GM21786 (cell line): Measurements from ENCODE around the gene MMD.
"Not testable (repeated sequence)": the region's sequence is repeated elsewhere in the genome, so short reads cannot be mapped to it uniquely, and the experiment has no call there.

Source experiments
- ATAC-seq: cut with Tn5 transposase; IDR thresholded peaks from one replicate; pipeline ENCODE4 v1.9.1; 2021; ENCODE audit not compliant: unreplicated experiment

MMD gene

DNA sequence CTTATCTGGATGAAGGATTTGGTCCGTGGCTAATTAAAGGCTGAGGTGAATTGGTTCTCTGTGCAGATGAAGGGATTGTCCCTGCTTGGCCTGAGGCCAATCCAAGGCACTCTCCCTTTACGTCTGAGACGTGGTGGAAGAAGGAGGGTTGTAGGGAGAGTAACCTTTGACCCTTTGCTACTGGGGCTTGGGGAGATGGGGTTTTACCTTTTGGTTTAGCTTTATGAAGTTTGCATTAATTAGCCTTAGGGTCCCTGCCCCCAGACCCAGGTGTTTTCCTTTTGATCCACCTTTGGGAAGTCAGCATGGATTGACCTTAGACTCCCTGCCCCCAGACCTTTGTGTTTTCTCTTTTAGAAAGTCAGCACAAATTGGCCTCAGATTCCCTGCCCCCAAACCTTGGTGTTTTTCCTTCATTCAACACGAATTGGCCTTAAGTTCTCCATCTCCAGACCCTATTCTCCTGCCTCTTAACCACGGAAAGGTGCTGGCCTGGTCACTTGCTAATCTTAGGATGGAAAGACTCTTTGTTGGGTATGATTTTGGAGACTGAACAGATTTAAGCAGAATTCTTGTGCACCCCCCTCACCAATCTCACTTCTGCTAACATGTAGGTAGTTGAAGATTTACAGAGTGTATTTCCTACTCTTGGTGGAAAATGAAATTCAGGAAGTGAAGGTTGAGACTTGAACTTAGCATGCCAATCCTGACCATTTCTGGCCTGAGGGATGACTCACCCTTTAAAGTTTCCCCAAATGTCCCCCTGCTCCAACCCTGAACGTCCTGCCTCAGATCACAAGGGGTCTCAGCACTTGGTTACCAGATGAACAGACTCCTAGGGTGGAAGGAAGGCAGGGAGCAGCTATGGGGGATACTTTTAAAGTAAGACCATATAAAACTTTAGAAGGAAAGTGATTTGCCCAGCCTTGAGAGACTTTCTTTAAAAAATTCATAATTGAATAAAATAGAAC is 23.1 kb upstream of the MMD start:
- peak; percentile 88 for ATAC-seq

- ATAC-seq: no peak
Observed at GRCh38 chr17:55443904-55444303, 22.3 kb upstream of the MMD start.

DNA sequence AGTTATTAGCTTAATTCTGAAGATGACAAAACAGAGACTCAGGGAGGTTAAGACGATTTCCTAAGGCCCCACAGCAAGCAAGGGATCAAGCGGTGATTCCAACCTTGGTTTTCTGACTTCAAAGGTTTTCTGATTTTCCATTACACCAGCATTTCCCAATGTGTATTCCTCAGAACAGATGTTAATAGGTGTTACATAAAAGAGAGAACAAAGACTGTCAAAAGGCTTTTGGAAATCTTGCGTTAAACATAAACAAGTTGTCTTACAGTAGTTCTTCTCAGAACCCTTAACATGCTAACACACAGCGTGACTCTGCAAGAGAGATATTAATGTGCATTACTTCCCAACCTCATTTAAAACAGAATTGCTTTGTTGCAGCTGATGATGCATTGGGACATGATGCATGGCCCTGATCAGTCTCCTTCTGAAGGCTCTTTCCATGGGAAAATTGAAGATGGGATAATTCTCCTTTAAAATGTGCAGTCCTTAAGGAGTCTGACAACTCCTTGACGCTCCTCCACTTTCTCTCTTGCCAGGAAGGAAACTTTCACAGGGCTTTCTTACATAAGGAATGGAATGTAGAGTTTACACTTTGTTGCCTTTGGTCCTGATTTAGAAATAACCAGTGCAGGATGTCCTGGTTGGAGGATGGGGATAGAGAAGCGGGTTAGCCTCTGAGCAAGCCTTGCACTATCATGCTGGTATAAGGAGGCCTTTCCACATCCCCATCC is 21.5 kb upstream of the MMD start:
- no peak for ATAC-seq

DNA sequence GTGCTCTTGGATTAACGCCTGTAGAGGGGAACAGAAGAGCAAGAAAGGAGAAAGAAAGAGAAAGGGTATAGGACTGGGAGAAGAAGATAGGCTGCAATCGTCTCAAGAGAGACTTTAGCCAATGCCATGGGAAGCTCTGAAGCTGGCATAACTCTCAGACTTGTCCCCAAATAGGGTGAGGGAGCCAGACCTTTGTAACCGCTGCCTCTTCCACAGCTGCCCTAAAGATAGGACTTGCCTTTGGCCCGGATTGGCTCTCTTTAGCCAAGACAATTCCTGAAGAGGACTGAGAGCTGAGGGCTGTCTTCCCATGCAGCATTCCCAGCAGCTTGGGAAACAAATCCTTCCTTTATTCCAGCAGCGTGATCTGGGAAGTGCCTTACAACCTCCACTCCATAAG is 20.8 kb upstream of the MMD start:
- no peak for ATAC-seq

- no peak for ATAC-seq
Observed at GRCh38 chr17:55441544-55441943, 19.9 kb upstream of the MMD start.

GRCh38 chr17:55440391-55440790 is 18.8 kb upstream of the MMD start:
- ATAC-seq: no peak

DNA sequence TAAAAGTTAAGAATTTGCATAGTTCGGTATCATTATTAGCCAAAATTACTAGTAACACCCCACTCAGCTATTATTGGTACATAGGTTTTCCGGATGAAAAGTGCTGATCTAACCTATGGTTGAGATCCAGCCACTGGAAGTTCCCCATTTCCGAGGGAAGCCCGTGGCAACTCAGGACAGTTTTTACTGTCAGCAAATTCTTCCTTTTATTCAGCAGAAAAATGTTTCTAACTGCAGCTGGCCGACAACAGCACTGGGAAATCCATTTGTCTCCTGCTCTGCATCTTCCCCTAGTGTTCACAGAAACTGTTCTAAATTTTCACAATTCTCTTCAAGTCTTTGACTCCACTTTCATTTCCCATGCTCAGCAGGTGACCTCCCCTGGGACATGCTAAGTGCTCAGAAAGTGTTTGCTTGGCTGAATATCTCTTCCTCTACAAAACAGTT is 15.5 kb upstream of the MMD start:
- peak; percentile 74 for ATAC-seq

DNA sequence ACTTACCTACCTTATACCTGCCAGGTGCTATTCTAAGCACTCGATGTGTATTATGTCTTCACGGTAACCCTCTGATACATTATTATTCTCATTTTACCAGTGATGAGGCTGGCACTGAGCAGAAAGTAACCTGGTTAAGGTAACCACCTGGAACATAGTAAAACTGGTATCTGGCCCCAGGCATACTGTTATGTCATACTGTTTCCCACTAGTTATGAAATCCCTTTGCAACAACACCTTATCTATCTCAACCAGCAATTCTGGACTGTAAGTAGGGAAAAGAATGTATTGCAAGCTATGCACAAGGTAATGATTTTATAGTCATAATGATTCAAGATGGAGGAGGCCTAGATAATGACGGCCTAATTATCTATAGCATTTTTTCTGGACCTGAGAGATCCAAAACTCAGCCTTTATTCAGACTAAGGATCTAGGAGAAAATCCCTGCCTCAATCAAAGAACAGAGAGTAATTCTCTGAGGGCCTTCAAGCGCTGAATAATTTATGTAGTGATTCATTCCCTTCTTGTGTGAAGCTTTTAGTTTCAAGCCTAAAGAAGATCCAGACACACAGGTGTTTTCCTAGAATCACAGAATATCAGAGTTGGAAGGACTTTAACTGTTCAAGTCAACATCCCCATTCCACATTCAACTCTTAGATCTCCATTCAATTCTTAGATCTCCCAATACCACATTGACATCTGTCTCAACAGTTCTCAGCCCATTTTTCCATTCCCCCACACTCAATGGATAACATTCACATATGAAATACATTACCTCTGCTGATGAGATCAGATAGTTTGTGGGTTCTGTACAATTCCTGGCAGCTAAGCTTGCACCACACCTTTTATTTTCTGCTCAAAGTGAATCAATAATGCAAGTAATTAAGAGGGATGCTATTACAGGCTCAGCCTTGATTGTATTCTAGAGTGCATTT is 14.9 kb upstream of the MMD start:
- no peak for ATAC-seq

- no peak for ATAC-seq
Observed at GRCh38 chr17:55435408-55435807, 13.8 kb upstream of the MMD start.

- no peak for ATAC-seq
Observed at GRCh38 chr17:55434721-55435120, 13.1 kb upstream of the MMD start.

DNA sequence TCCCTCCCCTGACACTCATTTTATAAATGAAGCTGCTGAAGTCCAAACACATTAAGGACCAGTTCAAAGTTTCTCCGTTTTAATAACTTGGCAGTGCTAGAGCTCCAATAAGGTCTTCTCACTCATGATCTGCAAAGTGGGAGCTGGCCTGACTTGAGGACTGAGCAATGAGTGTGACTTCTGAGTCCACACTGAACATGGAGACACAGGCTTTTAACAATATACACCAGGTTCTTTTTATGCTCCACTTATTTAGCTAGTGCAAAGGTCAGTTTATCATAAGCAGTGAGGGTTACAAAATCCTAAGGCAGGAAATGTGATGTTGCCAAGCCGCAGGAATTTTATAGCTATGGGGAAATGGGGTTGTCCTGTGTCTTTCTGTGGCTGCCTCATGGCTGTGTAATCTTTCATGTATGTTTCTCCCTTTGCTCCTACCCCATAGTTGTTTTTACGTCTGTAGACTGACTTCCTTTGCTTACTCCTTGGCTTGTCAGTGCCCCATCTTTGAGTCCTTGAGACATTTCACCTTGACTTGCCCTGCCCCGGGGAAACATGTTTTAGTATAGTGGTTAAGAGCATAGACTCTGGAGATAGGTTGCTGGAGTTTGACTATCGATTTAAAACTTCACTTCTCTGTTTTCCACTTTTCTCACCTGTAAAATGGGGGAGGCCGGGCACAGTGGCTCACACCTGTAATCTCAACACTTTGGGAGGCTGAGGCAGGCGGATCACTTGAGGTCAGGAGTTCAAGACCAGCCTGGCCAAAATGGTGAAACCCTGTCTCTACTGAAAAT is 12.2 kb upstream of the MMD start:
- no peak for ATAC-seq

DNA sequence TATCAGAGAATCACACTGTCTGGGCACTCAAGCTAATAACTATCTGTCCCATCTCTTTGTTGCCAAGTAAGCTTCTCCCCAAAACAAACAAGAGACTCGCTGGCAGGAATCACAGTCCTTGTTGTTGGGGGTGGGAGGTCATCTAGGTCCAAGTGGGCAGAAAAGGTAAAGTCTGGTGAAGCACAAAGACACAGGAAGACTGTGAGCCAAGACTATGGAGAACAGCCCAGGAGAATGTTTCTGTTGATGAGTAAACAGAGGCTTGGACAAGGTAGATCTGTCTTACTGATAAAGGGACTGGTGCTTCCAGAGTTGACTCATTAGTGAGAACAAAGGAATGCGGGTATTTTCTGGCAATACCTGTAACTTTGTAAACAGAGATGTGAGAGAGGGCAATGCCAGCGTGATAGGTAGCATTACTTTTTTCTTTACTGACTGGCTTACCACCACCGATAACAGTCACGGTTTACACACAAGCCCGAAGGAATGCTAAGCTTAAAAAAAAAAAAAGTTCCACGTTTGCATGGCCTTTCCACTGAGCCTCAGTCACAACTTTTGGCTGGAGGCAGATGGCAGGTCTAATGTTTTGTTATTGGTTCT is 11.5 kb upstream of the MMD start:
- ATAC-seq: no peak

DNA sequence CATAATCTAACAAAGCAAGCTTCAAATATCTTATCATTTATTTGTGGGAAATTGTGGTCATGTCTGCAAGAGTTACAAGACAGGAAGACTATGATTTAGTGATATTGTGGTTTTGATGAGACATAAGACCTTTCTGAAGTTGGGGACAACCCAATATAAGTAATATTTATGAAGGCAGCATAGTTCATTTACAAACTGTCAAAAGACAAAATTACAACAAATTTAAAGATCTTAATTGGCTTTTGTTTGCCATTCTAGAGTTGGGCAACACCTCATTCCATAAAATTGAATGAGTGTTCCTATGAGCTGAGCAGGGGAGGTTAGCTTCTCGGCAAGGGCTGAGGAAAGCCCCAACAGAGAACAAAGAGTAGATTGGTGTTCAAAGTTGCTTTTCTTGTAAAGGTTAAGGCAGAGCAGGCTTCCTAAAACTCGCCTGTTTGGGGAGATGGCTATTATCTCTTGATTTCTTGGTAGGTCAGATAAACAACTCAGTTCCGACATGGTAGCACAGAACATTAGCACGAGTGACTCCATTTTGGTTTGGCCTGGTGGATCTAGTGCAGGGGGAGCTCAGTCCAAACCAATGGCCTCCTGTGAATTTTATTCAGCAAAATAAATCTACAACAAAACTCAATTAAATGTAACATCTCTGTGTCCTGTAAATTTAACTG is 10.9 kb upstream of the MMD start:
- no peak for ATAC-seq

- not testable (repeated sequence) for ATAC-seq
Observed at GRCh38 chr17:55431914-55432313, 10.3 kb upstream of the MMD start.

DNA sequence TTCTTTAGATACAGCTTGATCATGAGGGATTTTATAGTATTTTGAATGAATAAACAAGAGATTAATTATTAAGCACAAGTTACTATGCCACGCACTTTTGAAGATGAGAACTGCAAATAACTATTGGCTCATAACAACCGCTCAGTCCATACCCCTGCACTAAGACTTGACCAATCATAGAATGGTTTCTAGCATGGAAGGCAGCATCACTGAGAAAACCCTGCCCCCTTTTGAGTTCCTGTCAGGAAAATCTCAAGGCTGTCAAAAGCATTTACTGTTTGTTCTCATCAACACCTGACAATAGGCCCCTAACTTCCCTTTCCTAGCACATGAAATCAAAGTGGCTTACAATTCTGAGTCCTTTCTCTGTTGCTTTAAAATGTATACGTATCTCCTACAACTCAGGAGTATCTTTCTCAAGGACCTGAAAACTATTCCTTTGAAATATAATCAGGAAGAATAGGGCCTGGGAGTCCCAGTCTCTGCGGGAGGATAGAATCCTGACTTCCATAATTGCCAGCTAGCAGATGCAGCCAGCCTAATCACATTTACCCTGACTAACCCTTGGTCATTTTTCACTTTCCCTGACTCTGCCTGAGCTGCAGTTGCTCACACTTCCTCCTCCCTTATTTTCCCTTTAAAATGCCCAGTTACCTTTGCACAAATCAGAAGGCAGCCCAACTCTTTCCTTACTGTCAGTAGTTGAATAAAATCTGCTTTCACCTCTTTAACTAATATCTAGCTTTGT is 9.1 kb upstream of the MMD start:
- no peak for ATAC-seq

- ATAC-seq: peak; percentile 23
Observed at GRCh38 chr17:55427587-55427882, 5.9 kb upstream of the MMD start.

DNA sequence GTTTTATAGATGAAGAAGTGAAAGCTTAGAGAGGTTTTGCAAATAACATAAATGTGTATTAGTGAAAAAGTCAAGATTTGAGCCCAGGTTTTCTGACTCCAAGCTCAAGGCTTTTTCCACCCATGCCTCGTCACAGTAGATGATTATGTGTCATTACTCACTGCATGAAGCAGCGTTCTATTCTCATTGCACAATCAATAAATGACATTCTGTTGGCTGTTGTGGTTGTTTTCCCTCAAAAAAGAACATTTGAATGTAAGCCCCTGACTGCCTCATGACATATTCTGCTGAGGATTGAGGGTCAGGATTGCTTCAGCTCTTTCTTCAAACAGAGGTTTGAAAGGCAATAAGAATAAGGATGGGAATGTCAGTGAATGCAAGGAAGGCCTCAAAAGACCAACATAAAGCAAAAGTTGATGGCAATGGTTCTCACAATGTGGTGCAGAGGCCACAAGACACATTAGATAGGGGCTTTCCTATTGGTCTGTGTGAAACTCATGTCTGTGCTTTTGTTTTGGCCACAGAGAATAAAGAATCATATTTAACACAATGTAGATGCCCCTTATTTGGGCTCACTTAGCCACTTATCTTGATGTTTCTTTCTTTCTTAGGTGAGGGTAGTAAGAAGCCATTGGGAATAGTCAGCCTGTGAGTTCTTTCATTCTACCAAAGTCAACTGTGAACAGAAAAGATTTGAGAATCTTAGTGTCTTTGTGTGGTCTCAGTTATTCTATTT is 5.4 kb upstream of the MMD start:
- ATAC-seq: peak; percentile 65

DNA sequence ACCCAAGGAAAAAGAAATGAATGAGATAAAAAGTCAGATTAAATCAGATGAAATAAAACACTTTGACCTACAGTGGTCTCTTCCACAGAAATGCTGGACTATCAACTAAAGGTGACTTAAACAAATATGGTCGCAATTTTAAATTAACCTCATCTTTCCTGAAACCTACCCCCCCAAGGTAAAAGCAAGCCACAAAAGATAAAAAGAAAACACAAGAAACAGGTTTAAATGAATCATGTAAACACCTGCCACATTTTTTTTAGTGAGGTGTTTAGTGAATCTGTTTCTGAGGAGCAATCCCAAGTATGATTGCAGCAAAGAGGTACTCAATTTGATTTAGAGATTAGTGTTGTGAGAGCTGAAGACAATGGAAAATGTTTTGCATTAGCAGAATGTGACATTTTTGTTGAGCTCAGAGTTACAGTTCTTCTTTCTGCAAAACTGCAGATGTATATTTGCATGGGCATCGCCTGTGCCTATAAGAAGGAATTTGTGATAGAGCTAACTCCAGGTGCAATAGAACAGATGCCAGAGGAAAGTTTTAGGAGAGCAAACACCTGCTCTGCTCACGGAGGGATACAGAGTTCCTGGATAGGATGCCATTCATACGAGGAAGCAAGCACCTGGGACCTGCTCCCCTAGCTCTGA is 3.4 kb upstream of the MMD start:
- ATAC-seq: no peak
